Karpas-422 (cell line): ENCODE data around the gene NOVA2. TPM values are rescaled to one million over a fixed set of nuclear protein-coding genes. Genes with fewer than 3 reads are reported as not detected.

Experiments
- DNase-seq: peaks from one replicate; pipeline ENCODE4 v3.0.0-alpha.2; 2015
- H2AFZ ChIP-seq: fragments of 200-600 bp; sonication (generic); 2 replicates; pipeline ENCODE4 v1.6.1; 2014; ENCODE audit warnings: antibody characterized with exemption, low read length, mixed read lengths
- H3K27ac ChIP-seq: fragments of 200-600 bp; sonication (generic); 2 replicates; pipeline ENCODE4 v1.5.1; 2014; ENCODE audit warnings: mild to moderate bottlenecking, low read length, moderate library complexity
- H3K27me3 ChIP-seq: fragments of 200-600 bp; sonication (generic); 2 replicates; pipeline ENCODE4 v1.6.1; 2014; ENCODE audit warnings: low read length, mixed read lengths
- H3K36me3 ChIP-seq: fragments of 200-600 bp; sonication (generic); 2 replicates; pipeline ENCODE4 v1.6.1; 2014; ENCODE audit warnings: low read length, mixed read lengths; ENCODE audit not compliant: insufficient read depth
- H3K4me1 ChIP-seq: fragments of 200-600 bp; sonication (generic); 2 replicates; pipeline ENCODE4 v1.6.1; 2014; ENCODE audit warnings: mild to moderate bottlenecking, low read length, mixed read lengths
- H3K4me2 ChIP-seq: fragments of 200-600 bp; sonication (generic); 2 replicates; pipeline ENCODE4 v1.6.1; 2014; ENCODE audit warnings: low read length, low read depth, mild to moderate bottlenecking; ENCODE audit not compliant: poor library complexity, severe bottlenecking
- H3K4me3 ChIP-seq: fragments of 200-600 bp; sonication (generic); 2 replicates; pipeline ENCODE4 v1.5.1; 2014; ENCODE audit warnings: mild to moderate bottlenecking, antibody characterized with exemption, low read length, mixed read lengths
- H3K79me2 ChIP-seq: fragments of 200-600 bp; sonication (generic); 2 replicates; pipeline ENCODE4 v1.6.1; 2014; ENCODE audit warnings: mild to moderate bottlenecking, low read length, mixed read lengths
- H3K9ac ChIP-seq: fragments of 200-600 bp; sonication (generic); 2 replicates; pipeline ENCODE4 v1.6.0; 2014; ENCODE audit warnings: low read length
- H3K9me2 ChIP-seq: fragments of 200-600 bp; sonication (generic), shearing (Covaris generic); replicated peaks from 2 replicates; pipeline ENCODE4 v1.6.0; 2014; ENCODE audit warnings: mild to moderate bottlenecking, low read length, moderate library complexity; ENCODE audit not compliant: insufficient read depth
- H3K9me3 ChIP-seq: fragments of 300-700, 200-600 bp; sonication (generic); 2 replicates; pipeline ENCODE4 v1.6.1; 2014; ENCODE audit warnings: low read length, mixed read lengths
- H4K20me1 ChIP-seq: fragments of 200-600 bp; sonication (generic); 2 replicates; pipeline ENCODE4 v1.6.1; 2014; ENCODE audit warnings: mild to moderate bottlenecking, antibody characterized with exemption, low read length, low read depth; ENCODE audit not compliant: insufficient read depth
- total RNA-seq: library from RNA; depleted of rRNA; stranded (reverse); fragments of >200 nt; shearing (Covaris generic); gene quantifications from 2 replicates; pipeline ENCODE4 v1.2.3, GENCODE V29; 2014; ENCODE audit warnings: low replicate concordance

Gene NOVA2
- total RNA-seq, 1 experiment from 2014 or later: not detected

DNA sequence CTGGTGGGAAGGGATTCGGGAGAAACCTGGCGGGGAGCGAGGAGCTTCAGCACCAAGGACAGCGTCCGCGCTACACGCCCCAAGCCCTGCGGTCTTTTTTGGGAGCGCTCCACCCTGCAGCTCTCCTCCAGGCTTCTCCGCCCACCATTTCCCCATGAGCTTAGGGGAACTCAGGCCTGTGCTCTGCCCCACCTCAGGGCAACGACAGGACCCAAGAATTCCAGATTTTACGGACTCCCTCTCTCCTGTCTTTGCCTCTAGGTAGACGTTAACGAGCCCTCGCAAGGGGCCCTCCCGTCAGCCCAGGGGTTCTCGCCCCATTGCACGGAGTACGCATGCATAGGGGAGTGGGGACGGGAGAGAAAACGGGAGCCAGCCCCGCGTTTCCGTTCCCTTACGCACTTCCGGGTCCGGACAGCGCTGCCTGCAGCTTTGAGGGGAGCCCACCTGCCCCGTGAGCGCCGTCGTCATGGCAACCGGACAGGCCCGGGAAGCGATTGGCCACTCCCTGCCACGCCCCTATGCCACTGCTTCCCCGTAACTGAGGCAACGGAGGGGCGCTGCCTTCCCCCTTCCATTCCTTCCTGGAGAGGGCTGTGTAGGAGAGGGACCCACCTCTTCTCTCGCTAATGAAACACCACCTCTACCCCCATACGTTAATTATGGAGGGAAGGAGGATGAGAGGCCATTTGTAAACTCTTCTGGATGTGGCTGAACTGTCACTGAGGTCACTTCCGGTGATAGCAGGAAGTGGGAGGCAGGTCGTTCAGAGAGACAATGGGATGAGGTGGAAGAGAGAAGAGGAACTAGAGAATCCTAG, 20.8 kb downstream of the NOVA2 start:
- H3K27me3 ChIP-seq: no peaks in the 10 kb centered on the region
- H3K4me2 ChIP-seq: no peak overlapping the region
- no peaks in the 10 kb centered on the region for H3K36me3 ChIP-seq
- no peaks in the 10 kb centered on the region for H3K79me2 ChIP-seq
- no peak for DNase-seq
- no peak overlapping the region for H3K4me3 ChIP-seq
- H3K27ac ChIP-seq: no peak overlapping the region
- no peaks in the 10 kb centered on the region for H3K9me3 ChIP-seq
- H2AFZ ChIP-seq: no peak overlapping the region
- H4K20me1 ChIP-seq: no peaks in the 10 kb centered on the region
- H3K9ac ChIP-seq: no peak overlapping the region
- no peaks in the 10 kb centered on the region for H3K4me1 ChIP-seq
- no peaks in the 10 kb centered on the region for H3K9me2 ChIP-seq

DNA sequence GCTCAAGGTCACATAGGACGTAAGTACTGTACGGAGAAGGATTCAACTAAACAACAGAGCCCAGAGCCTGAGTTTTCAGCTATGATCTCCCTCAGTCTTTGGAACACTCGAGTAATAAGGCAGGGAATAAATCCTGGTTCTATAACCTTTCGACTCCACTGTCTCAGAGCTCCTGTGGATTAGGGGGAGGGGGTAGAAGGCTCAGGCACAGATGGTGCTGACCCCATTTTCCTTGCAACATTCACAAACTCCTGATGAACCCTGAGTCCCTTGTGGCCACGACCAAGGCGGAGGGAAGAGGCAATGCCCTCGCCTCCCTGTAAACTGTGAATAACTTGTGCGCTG, 21.4 kb downstream of the NOVA2 start:
- Histone ChIP-seq H3K79me2 (no peaks in the 10 kb centered on the region), H3K36me3 (no peaks in the 10 kb centered on the region), H3K9me3 (no peaks in the 10 kb centered on the region), H4K20me1 (no peaks in the 10 kb centered on the region), H3K4me3 (no peak overlapping the region), H3K4me1 (no peaks in the 10 kb centered on the region), H3K9ac (no peak overlapping the region), H2AFZ (no peak overlapping the region), H3K4me2 (no peak overlapping the region), H3K27ac (no peak overlapping the region), H3K27me3 (no peaks in the 10 kb centered on the region), H3K9me2 (no peaks in the 10 kb centered on the region)
- no peak for DNase-seq

DNA sequence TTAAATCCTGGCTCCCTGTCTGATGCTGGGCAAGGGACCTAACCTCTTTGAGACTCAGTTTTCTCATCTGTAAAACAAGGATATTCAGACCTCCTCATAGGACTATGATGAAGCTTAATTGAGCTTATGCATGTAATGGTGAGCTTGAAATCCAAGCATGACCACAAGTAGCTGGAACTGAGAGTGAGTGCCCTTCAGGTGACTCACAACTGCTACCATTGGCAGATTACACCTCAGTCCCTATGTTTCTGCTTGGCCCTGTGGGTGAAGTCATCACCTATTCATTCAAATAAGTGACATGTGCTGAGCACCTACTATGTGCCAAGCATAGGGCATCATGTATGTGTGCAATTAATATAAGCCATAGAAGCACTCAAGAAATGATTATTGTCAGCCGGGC, 25.7 kb downstream of the NOVA2 start:
- H3K4me1 ChIP-seq: no peaks in the 10 kb centered on the region
- H3K9ac ChIP-seq: no peak overlapping the region
- H3K4me3 ChIP-seq: no peak overlapping the region
- H3K36me3 ChIP-seq: no peaks in the 10 kb centered on the region
- H3K9me3 ChIP-seq: no peaks in the 10 kb centered on the region
- H3K4me2 ChIP-seq: no peak overlapping the region
- H3K27ac ChIP-seq: no peak overlapping the region
- no peak overlapping the region for H2AFZ ChIP-seq
- no peaks in the 10 kb centered on the region for H3K79me2 ChIP-seq
- no peaks in the 10 kb centered on the region for H3K9me2 ChIP-seq
- no peaks in the 10 kb centered on the region for H3K27me3 ChIP-seq
- H4K20me1 ChIP-seq: no peaks in the 10 kb centered on the region
- DNase-seq: no peak

DNA sequence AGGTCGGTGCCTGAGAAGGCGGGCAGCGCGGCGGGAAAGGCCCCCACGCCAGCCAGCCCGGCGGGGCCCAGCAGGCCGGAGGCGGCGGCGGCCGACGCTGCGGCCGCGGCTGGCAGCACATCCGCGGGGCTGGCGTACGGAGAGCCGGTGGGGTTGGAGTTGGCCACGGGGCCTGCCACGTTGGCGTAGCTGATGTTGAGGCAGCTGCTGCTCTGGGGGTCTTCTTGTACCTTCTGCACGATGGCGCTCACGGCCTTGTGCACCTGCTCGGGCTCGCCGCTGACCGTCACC, 33.2 kb downstream of the NOVA2 start:
- H3K27ac ChIP-seq: no peak overlapping the region
- no peaks in the 10 kb centered on the region; the same call in 1 of the 2 replicates for H3K9me3 ChIP-seq
- DNase-seq: no peak
- H2AFZ ChIP-seq: no peak overlapping the region
- H3K79me2 ChIP-seq: no peaks in the 10 kb centered on the region
- H3K4me1 ChIP-seq: no peaks in the 10 kb centered on the region; the same call in 1 of the 2 replicates
- no peaks in the 10 kb centered on the region for H3K27me3 ChIP-seq
- no peaks in the 10 kb centered on the region for H3K9me2 ChIP-seq
- no peak overlapping the region for H3K4me3 ChIP-seq
- H3K36me3 ChIP-seq: no peaks in the 10 kb centered on the region
- H3K4me2 ChIP-seq: no peak overlapping the region
- no peak overlapping the region for H3K9ac ChIP-seq
- no peaks in the 10 kb centered on the region for H4K20me1 ChIP-seq

DNA sequence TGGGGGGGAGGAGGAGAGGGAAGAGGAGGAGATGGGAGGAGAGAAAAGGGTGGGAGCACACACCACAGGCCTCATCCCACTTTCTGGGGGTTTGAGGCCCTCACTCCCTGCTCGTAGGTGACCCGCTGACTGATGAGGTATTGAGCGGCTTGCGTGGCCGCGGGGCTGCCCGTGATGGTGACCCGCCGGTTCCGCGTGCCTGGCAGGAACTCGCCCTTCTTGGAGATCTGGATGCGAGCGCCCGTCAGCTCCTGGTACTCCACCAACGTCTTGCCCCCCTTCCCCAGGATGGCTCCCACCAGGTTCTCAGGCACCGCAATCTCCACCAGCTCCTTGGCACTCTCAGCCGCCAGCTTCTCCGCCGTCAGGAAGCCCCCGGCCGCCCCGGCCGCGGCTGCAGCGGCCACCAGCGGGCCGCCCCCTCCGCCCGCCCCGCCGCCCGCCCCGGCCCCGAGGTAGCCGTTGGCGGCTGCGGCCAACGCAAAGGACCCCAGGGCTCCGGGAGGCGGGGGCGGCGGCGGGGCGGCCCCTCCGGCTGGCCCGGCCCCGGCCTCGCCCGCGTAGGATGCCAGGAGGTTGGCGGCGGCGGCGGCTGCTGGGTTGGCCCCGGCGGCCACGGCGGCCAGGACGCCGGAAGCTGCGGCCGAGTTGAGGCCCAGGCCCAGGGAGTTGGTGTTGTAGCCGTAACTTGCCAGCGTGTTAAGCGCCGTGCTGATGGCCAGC, 33.7 kb downstream of the NOVA2 start:
- H3K36me3 ChIP-seq: no peaks in the 10 kb centered on the region
- no peaks in the 10 kb centered on the region for H4K20me1 ChIP-seq
- H3K4me3 ChIP-seq: no peak overlapping the region
- DNase-seq: no peak
- no peaks in the 10 kb centered on the region for H3K79me2 ChIP-seq
- no peaks in the 10 kb centered on the region; the same call in 1 of the 2 replicates for H3K4me1 ChIP-seq
- H3K27ac ChIP-seq: no peak overlapping the region
- no peaks in the 10 kb centered on the region; the same call in 1 of the 2 replicates for H3K9me3 ChIP-seq
- H2AFZ ChIP-seq: no peak overlapping the region
- H3K9ac ChIP-seq: no peak overlapping the region
- no peaks in the 10 kb centered on the region for H3K27me3 ChIP-seq
- H3K9me2 ChIP-seq: no peaks in the 10 kb centered on the region
- H3K4me2 ChIP-seq: no peak overlapping the region

DNA sequence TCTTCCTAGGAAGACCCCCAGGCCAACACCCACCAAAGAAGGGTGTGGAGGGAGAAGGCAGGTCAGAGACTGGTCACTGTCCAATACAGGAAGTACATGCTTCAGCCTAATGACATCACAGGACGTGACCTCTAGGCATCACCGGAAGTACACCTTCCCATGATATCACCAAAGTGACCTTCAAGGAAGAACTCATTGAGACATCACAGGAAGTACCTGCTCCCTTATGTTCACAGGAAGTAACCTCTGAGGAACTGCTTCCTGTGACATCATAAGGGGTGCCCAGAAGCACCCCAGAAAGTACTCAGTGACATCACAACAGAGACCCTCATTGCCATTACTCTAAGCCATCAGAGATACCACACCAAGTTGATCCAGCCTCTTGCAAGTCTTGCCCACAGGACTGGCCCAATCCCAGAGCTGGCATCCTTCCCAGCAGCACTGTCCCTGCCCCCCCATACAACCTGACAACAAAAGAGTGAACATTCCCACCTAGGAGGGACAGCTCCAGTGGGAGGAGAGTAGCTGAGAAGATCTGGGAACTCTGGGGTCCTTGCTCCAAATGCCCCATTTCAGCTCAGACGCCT, 34.8 kb downstream of the NOVA2 start:
- Histone ChIP-seq H3K9me2 (no peaks in the 10 kb centered on the region), H3K36me3 (no peaks in the 10 kb centered on the region), H4K20me1 (no peaks in the 10 kb centered on the region), H3K9me3 (no peaks in the 10 kb centered on the region; the same call in 1 of the 2 replicates), H3K4me1 (no peaks in the 10 kb centered on the region; the same call in 1 of the 2 replicates), H3K4me2 (no peak overlapping the region), H3K79me2 (no peaks in the 10 kb centered on the region), H3K4me3 (no peak overlapping the region), H3K27me3 (no peaks in the 10 kb centered on the region), H3K27ac (no peak overlapping the region), H2AFZ (peak overlapping the region; percentile 12; the same call in 1 of the 2 replicates), H3K9ac (no peak overlapping the region)
- peak; percentile 58 for DNase-seq

DNA sequence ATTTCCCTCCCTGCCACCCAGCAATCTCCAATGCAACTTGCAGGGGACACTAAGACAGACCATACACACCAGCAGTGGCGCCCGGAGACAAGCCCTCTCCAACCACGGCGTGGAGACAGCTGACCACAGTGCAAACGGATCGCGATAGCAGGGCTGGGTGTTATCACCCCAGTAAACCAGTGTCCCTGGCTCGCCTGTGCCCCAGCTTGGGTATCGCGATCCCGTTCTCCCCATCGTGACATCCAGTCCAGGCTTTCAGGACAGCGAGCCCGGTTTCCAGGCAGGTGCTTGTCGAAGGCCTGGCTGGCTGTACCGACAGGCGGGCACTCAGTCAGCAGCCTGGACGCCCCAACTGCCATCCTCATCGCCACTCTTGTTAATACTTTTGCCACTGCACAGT, 38.4 kb downstream of the NOVA2 start:
- no peak overlapping the region for H3K4me3 ChIP-seq
- DNase-seq: no peak
- no peaks in the 10 kb centered on the region for H3K9me2 ChIP-seq
- no peak overlapping the region for H3K9ac ChIP-seq
- no peaks in the 10 kb centered on the region; the same call in 1 of the 2 replicates for H3K4me1 ChIP-seq
- H2AFZ ChIP-seq: no peak overlapping the region
- no peaks in the 10 kb centered on the region for H3K27me3 ChIP-seq
- no peak overlapping the region for H3K27ac ChIP-seq
- no peaks in the 10 kb centered on the region for H4K20me1 ChIP-seq
- no peaks in the 10 kb centered on the region for H3K79me2 ChIP-seq
- H3K4me2 ChIP-seq: no peak overlapping the region
- no peaks in the 10 kb centered on the region for H3K36me3 ChIP-seq
- no peaks in the 10 kb centered on the region; the same call in 1 of the 2 replicates for H3K9me3 ChIP-seq

DNA sequence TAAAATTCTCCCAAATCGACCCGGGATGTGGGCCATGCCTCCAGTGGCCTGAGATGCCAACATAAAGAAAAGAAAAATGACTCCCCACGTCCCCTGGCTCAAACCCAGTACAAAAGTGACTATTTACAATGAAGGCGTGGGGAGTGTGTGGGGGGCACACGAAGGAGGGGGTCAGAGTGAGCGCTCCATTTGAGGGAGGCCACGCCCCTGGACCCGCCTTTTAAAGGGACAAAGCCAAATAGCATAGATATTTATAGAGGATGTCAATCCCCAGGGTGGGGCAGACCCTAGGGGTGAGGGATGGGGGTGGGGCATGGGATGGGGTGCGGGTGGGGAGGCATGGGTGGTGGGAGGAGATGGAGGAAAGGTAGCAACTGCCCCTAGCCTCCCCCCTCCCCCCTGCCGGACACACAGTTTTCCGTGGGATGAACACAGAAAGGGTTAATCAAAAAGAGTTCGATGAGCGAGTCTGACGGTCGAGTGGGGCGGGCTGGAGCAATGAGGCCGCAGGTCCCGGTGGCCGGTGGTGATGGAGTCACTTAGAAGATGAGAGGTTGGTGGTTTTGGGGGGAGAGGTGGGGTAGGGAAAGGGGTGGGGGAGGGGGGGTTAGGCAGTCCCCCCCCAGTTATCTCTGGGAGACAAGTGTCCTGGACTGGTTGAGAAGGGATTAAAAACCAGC, 39.0 kb downstream of the NOVA2 start:
- Histone ChIP-seq H3K4me3 (no peak overlapping the region), H4K20me1 (no peaks in the 10 kb centered on the region), H2AFZ (no peak overlapping the region), H3K27ac (no peak overlapping the region), H3K4me1 (no peaks in the 10 kb centered on the region; the same call in 1 of the 2 replicates), H3K36me3 (no peaks in the 10 kb centered on the region), H3K9ac (no peak overlapping the region), H3K9me3 (no peaks in the 10 kb centered on the region; the same call in 1 of the 2 replicates), H3K79me2 (no peaks in the 10 kb centered on the region), H3K4me2 (no peak overlapping the region), H3K9me2 (no peaks in the 10 kb centered on the region), H3K27me3 (no peaks in the 10 kb centered on the region)
- DNase-seq: no peak
